22Rv1 (cell line): ENCODE measurements around the gene PLXDC2.

Experiments
- CTCF ChIP-seq: fragments of 450-650 bp; IDR thresholded peaks from 2 replicates; pipeline ENCODE4 v1.5.1; 2017; ENCODE audit warnings: mild to moderate bottlenecking
- ZFX ChIP-seq: fragments of 450-650 bp; IDR thresholded peaks from 2 replicates; pipeline ENCODE4 v1.6.1; 2017; ENCODE audit warnings: antibody characterized with exemption, borderline replicate concordance

- TF ChIP-seq CTCF (no peak), ZFX (no peak)
Measured at GRCh38 chr10:19895500-19895899, 79.3 kb downstream of the PLXDC2 start.
